Skeletal muscle cell (primary cell): ENCODE data around the gene HOXA1.

Experiments used
- DNase-seq: peaks from one replicate; pipeline ENCODE4 v3.0.0-alpha.2; 2010; ENCODE audit warnings: low read depth
- H3K4me3 ChIP-seq: 2 replicates; pipeline ENCODE4 v1.5.1; 2011; ENCODE audit warnings: low read depth, mild to moderate bottlenecking, control low read depth, low read length, moderate library complexity

Gene HOXA1

DNA sequence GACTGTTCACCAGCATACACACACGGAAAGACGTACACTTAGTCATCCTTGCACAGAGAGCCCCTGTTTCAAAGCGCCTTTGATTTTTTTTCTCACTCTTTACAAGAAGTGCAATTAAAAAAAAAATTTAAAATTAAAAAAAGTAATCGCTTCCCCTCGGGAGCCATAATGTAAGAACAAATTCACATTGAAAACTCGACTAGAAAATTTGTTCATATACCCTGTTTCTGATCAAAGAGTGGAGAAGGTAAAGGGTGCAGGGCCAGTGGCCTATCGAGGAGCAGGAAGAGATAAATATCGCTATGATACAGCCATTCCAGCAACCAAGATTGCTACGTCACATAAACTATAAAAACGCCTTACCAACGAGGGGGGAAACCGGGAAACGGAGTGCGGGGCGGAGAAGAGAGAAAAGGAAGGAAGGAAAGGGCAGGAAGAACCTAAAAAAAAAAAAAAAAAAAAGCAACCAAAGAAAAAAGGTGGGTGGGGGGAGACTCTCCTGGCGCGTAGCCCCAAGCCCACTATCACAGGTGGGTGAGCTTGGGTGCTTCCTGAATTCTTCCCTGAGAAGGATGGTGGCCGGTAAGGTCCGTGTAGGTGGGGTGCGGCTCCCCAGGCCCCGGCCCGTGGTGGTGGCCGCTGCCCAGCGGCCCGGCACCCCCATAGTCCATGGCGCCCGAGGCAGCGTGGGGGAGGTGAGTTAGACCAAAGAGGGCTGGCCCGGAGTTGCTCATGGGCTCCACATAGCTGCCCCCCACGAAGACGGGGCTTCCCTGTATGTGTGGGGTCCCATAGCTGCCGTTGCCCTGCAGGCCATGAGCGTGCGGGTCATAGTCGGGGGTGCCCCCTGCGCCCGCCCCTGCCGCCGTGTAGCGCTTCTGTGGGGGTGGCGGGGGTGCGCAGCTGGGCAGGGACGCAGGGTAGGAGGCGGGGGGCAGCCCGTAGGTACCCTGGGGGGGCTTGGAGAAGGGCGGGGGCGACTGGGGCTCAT lies 11.9 kb upstream of the HOXA1 start:
- H3K4me3 ChIP-seq, result no peak overlapping the region
- no peak for DNase-seq

DNA sequence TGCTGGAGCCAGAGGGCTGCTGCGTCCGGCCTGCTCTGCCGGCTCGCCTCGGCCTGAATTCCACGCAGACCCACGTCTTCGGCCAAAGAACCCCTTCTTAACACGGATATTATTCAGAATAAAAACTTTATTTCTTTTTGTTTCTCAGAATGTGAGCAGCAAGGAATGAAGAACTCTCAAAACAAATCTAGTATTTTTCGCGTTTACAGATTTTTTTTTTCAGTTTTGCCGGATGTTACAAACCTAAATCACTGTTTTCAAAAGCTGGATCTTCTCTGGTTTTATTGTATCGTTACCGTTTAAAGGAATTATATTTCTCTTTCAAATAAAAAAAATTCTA lies 11.1 kb upstream of the HOXA1 start:
- no peak overlapping the region for H3K4me3 ChIP-seq
- no peak for DNase-seq

DNA sequence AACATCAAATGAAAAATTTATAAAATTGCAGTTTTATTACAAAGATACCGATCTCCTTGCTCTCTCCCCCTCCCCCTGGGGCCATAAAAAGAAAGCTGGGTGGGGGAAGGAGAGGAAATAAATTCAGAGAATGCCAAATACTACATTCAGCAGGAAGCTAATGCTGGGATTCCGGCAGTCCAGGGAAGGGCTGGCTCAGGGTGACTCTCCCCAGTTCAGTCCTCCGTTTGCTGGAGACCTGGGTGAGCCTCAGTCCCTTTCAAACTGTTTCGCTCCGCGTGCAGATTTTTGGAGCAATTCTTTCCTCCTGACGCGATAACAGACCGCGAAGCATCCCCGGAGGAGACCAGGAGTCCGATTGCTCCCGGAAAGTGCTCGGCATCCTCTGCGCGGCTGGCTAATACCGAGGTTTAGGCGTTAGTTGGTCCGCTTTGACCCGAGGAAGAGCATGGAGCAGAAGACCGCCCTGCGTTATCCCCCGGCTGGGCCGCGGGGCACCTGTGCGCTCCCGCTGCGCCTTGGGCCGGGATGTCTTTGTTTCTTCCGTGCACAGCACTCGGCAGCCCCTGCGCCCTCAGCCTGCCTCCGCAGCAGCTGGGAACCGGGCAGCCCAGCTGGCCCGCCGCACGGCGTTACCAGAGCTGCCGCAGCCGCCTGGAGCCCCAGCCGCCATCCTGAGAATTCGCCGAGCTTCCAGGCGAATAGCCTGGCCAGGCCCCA lies 10.5 kb upstream of the HOXA1 start:
- H3K4me3 ChIP-seq, result no peak overlapping the region
- DNase-seq, result no peak

GRCh38 chr7:27105301-27106031 lies 9.7 kb upstream of the HOXA1 start:
- DNase-seq, result no peak
- H3K4me3 ChIP-seq, result no peak overlapping the region

GRCh38 chr7:27104341-27105058 lies 8.7 kb upstream of the HOXA1 start:
- no peak overlapping the region for H3K4me3 ChIP-seq
- no peak for DNase-seq

GRCh38 chr7:27103489-27104226 lies 7.9 kb upstream of the HOXA1 start:
- no peak overlapping the region for H3K4me3 ChIP-seq
- DNase-seq, result no peak

DNA sequence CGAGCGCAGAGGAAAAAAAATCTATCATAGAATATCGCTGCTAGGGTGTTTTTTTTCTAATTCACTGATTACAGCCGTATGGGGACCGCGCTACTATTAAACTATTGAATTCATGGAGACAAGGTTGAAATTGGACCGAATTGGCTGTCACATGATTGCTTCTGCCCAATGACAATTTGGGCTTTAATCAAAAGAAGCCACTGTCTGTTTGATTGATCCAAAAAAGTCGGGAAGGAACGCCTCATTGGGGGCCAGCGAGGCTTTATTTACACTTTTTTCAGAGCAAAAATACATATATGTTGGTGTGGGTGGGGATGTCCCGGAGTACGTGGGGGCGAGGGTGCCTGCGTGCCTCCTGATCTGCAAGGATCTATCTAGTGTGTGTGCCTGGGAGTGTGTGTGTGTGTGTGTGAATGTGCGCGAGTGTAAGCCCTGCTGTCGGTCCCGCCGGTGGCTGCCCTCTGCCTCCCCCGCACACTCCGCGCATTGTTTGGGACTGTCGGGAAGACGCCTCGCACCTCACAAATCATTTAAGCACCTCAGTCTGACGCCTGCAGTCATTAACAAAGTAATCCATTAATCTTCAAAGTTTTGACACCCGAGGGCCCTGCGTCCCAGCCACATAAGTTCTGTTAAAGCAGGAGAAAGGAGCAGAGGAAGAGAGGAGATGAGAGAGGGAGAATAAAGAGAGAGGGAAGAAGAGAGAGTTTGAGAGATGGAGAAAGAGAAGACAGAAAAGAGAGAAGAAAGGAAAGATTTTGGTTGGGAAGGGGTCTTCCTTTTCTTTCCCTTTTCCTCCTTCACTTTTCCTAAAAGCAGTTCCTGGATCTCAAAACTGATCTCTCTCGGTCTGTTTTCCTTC lies 7.0 kb upstream of the HOXA1 start, which contains the start of gene HOXA2:
Gene HOXA2, minus strand, starts transcription at position 103 of the 862 bp plus-strand sequence. CDS start 183 bp downstream, outside the sequence.
- DNase-seq, result no peak
- H3K4me3 ChIP-seq, result no peak within 1 kb of the TSS

DNA sequence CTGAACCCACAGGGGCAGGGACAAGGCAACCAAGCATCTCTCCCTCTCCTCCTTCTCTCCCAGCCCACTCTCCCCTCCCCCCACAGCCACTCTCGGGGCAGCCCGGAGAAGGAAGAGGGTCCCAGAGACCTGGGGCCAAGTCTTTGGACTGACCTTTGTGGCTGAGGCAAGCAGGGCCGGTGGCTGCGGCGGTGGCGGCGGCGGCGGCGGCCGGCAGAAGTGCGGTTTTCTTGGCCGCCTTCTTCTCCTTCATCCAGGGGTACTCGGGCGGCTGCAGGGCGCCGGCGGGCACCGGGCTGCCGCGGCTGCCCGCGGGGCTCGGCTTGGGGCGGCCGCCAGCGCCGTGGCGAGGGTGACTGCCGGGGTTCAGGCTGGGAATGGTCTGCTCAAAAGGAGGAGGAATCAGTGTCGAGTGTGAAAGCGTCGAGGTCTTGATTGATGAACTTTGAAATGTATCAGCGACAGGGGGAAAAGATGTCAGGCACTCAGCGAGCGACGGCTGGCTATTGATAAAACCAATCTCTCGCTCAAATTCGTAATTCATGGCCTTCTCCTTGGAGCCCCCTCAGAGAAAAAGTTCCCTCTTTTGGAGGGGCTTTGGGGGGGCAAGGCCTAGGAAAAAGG lies 6.3 kb upstream of the HOXA1 start:
- no peak overlapping the region for H3K4me3 ChIP-seq
- DNase-seq, result no peak

GRCh38 chr7:27101171-27101956 lies 5.6 kb upstream of the HOXA1 start:
- no peak overlapping the region for H3K4me3 ChIP-seq

DNA sequence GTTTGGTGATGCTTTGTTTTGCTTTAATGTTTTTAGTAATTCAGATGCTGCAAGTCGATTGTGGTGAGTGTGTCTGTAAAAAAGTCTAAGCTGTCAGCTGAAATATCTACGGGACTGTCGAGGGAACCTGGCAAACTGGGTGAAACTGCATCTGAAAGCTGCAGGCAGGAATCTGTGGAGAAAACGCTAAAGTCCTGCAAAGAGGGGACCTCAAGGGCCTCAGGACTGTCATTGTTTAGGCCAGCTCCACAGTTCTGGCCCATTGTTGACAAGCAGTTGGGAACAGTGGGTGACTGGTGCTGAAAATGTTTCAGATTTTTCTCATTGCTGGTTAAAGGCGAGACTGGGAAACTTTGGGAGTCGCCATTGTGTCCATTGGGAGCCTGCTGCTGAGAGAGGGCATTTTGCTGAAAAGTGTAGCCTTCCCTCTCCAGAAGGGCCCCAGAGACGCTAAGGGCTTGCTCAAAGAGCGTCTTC lies 4.9 kb upstream of the HOXA1 start:
- no peak for DNase-seq
- no peak overlapping the region for H3K4me3 ChIP-seq

More at GRCh38 chr7:27101171-27101956, 5.6 kb upstream of the HOXA1 start:
- DNase-seq, result no peak

DNA sequence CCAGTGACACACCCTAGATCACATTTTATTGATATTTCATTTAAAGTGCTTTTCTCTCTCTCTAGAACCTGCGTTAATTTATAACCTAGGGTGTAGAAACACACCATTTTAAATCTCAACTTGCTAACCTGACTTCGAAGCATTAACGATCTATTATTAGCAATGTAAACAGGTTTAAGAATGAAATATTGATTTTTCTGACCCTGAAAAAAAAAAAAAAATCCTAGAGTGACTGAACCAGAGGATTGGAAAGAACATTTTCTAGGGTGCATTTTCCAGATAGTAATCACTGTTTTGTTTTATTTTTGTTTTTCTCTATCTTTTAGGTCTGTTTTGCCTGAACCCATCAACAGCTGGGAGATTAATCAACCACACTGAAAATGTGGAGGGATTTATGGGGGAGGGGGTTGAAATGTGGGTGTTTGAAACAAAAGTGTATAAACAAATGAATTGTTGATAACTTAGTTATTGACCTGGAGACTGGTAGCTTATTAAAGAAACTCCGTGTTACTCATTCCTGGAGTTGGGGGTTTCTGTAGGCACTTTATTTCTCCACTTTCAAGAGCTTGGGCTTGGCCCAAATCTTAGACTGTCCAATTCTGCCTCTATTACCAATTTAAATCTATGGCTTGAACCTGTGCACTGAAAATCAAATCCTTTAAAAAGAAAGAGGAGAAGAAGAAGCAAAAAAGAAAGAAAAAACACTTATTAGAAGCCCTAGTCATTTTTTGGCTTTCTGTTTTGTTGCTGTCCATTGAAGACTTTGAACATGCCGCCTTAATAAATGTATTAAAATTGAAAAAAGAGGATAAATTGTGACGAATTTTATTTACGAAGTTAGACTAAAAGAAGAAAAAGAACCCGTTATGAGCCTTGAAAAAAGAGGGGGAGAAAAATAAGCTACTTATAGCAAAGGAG lies 3.9 kb upstream of the HOXA1 start:
- no peak overlapping the region for H3K4me3 ChIP-seq
- no peak for DNase-seq

GRCh38 chr7:27098578-27099451 lies 3.0 kb upstream of the HOXA1 start:
- DNase-seq, result no peak
- peak overlapping the region; percentile 89 for H3K4me3 ChIP-seq

DNA sequence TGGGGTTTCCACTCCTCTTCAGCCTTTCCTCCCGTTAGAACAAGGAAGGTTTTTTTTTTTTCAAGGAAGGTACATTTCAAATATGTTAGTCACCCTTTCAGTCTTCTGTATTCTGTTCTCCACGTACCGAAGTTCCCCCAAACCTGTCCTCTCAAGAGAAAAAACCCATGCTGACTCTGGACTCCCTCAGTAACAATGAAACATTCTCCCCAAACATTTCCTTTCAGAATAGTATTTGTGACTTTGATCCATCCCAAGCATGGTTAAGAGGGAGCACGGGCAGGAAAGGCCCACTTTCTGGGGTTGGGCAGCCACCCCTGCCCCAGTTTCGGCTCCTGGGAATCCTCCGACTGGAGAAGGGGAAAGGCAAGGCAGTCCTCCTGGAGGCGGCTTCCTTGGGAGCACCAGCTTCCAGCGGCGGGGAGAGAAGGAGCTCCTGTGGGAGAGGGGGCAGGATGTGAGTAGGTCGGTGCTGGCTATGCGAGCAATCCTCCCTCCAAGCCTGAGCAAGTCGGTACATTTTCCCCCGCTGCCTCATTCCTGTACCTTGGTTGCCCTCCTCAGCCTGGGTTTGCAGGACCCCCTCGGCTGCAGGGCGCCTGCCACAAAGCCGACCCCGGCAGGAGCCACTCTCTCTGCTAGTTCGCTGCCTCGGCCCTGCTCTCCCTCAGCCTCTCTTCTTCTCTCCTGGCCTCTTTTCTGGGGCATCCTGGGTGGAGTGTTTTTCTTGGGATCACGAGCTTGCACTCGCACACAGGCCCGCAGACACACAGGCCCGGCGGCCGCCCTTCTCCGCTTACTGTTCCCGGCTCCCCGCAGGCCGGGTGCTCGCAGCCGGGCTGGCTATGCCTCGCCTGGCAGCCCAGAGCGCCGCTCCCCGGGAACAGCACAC lies 2.1 kb upstream of the HOXA1 start:
- peak overlapping the region; percentile 89 for H3K4me3 ChIP-seq
- no peak for DNase-seq
